A549 (cell line): Measurements from ENCODE around the gene CTNNA1.

Experiments
- CHD2 ChIP-seq: fragments of 150-350 bp; IDR thresholded peaks from 2 replicates; pipeline ENCODE4 v1.6.1; 2014; ENCODE audit warnings: low read length; ENCODE audit not compliant: partially characterized antibody
- CTCF ChIP-seq: fragments of >200 bp; sonication (Bioruptor Twin); formaldehyde crosslinking; IDR thresholded peaks from 3 replicates; pipeline ENCODE4 v1.5.1; 2016
- KDM1A ChIP-seq: fragments of 200-600 bp; sonication (generic); IDR thresholded peaks from 2 replicates; pipeline ENCODE4 v1.6.1; 2016; ENCODE audit warnings: low read depth, mild to moderate bottlenecking
- NR3C1 ChIP-seq: fragments of >200 bp; sonication (Bioruptor Twin); formaldehyde crosslinking; IDR thresholded peaks from 3 replicates; pipeline ENCODE4 v1.6.1; 2017
- POLR2A ChIP-seq: IDR thresholded peaks from 2 replicates; pipeline ENCODE4 v1.6.1; 2012; ENCODE audit warnings: mild to moderate bottlenecking, low read length
- RAD21 ChIP-seq, 2 experiments: fragments of >200 bp in 1 of 2; sonication (Bioruptor Twin) in 1 of 2; formaldehyde crosslinking in 1 of 2; IDR thresholded peaks in 1 of 2; conservative IDR thresholded peaks in 1 of 2; 2 replicates in 1 of 2; 3 replicates in 1 of 2; pipeline ENCODE4 v1.6.1; 2012 to 2018; ENCODE audit warnings: inconsistent platforms in 1 of 2
- RCOR1 ChIP-seq: fragments of 150-350 bp; IDR thresholded peaks from 2 replicates; pipeline ENCODE4 v1.6.1; 2014; ENCODE audit warnings: antibody characterized with exemption, low read length, low read depth

GRCh38 chr5:138898299-138898698 is 145.1 kb downstream of the CTNNA1 start:
- TF ChIP-seq POLR2A (no peak), CTCF (no peak), KDM1A (no peak), RCOR1 (no peak), NR3C1 (no peak), CHD2 (no peak), RAD21 (conservative IDR thresholded peaks at IDR 0.05 in 1 of 2, IDR thresholded peaks at IDR 0.05 in 1 of 2) (no peak)
